ENCODE data around the gene STRIP1.

STRIP1 gene

GRCh38 chr1:109996476-109996875, 37.9 kb upstream of the STRIP1 start:
- no peaks in the 10 kb centered on the region for H3K9me3 Mint-ChIP-seq
- H3K4me1 Mint-ChIP-seq = peaks cover 27% of the 10 kb centered on the region
- no peak overlapping the region for H3K27ac Mint-ChIP-seq
- no peak overlapping the region for H3K4me3 Mint-ChIP-seq
- peaks cover 18% of the 10 kb centered on the region for H3K36me3 Mint-ChIP-seq (ENCODE audit: low read depth)
- TF ChIP-seq, protein P1, sequence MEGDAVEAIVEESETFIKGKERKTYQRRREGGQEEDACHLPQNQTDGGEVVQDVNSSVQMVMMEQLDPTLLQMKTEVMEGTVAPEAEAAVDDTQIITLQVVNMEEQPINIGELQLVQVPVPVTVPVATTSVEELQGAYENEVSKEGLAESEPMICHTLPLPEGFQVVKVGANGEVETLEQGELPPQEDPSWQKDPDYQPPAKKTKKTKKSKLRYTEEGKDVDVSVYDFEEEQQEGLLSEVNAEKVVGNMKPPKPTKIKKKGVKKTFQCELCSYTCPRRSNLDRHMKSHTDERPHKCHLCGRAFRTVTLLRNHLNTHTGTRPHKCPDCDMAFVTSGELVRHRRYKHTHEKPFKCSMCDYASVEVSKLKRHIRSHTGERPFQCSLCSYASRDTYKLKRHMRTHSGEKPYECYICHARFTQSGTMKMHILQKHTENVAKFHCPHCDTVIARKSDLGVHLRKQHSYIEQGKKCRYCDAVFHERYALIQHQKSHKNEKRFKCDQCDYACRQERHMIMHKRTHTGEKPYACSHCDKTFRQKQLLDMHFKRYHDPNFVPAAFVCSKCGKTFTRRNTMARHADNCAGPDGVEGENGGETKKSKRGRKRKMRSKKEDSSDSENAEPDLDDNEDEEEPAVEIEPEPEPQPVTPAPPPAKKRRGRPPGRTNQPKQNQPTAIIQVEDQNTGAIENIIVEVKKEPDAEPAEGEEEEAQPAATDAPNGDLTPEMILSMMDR (IDR thresholded peaks at IDR 0.05; ENCODE audit: unreplicated experiment in 3 of 3) = no peak
- no peaks in the 10 kb centered on the region for H3K27me3 Mint-ChIP-seq (ENCODE audit: low read depth)

- TF ChIP-seq, protein P1 (IDR thresholded peaks at IDR 0.05; ENCODE audit: unreplicated experiment in 3 of 3) = no peak
- no peak overlapping the region for H3K4me3 Mint-ChIP-seq
Measured at GRCh38 chr1:109997204-109997866, 37.1 kb upstream of the STRIP1 start.

GRCh38 chr1:109997867-109998229, 36.6 kb upstream of the STRIP1 start:
- Mint-ChIP-seq H3K27me3 (ENCODE audit: low read depth) (no peaks in the 10 kb centered on the region), H3K27ac (peak overlapping the region; percentile 4 to 82 (median 8)), H3K9me3 (no peaks in the 10 kb centered on the region), H3K4me1 (peaks cover 33% of the 10 kb centered on the region), H3K36me3 (ENCODE audit: low read depth) (peaks cover 16% of the 10 kb centered on the region), H3K4me3 (no peak overlapping the region)
- TF ChIP-seq, protein P1 (IDR thresholded peaks at IDR 0.05; ENCODE audit: unreplicated experiment in 3 of 3) = no peak

More at GRCh38 chr1:109997204-109997866, 37.1 kb upstream of the STRIP1 start:
- H3K9me3 Mint-ChIP-seq = no peaks in the 10 kb centered on the region
- peaks cover 28% of the 10 kb centered on the region for H3K4me1 Mint-ChIP-seq
- H3K27me3 Mint-ChIP-seq (ENCODE audit: low read depth) = no peaks in the 10 kb centered on the region
- peak overlapping the region; percentile 8 to 82 (median 21) for H3K27ac Mint-ChIP-seq
- peaks cover 16% of the 10 kb centered on the region for H3K36me3 Mint-ChIP-seq (ENCODE audit: low read depth)

GRCh38 chr1:110002695-110003094, 31.7 kb upstream of the STRIP1 start:
- H3K4me3 Mint-ChIP-seq = no peak overlapping the region
- no peaks in the 10 kb centered on the region for H3K9me3 Mint-ChIP-seq
- H3K36me3 Mint-ChIP-seq (ENCODE audit: low read depth) = no peaks in the 10 kb centered on the region
- peak overlapping the region; percentile 91 to 95 (median 95) for H3K27ac Mint-ChIP-seq
- H3K4me1 Mint-ChIP-seq = peaks cover 58% of the 10 kb centered on the region
- TF ChIP-seq, protein P1 (IDR thresholded peaks at IDR 0.05; ENCODE audit: unreplicated experiment in 3 of 3) = no peak
- H3K27me3 Mint-ChIP-seq (ENCODE audit: low read depth) = no peaks in the 10 kb centered on the region

DNA sequence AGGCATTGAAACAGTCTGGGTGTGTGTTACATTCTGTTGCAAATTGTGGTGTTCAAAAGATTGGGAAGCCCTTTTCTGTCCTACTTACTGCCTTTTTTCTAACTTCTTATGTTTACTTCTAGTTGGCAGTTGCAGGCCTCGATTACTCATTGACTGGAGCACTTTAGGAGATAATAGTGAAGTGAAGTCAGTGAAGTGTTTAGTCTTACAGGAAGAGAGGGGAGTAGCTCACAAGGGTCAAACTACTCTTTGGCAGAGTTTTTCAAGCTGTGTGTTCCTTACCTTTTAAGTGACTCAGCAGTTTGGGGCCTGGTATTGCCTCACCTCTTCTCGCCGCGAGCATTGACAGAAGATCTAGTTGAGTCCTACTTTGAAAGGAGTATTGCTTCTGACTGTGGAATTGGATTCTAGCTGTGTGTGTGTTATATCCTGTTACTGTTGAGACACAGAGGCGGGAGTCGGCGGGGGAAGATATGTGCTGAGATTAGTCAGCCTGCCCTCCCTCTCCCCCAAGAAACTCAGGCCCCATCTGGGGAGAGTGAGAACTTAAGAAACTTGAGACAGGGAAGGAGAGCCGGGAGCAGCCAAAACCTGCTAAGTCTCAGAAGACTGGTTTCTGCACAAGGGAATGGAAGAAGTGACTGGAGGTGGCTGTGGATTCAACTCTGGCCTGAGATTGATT, 30.5 kb upstream of the STRIP1 start:
- Mint-ChIP-seq H3K27ac (peak overlapping the region; percentile 91 to 95 (median 95)), H3K4me1 (peaks cover 57% of the 10 kb centered on the region), H3K27me3 (ENCODE audit: low read depth) (no peaks in the 10 kb centered on the region), H3K9me3 (no peaks in the 10 kb centered on the region), H3K4me3 (peak overlapping the region; percentile 39 to 68 (median 43)), H3K36me3 (ENCODE audit: low read depth) (peaks cover 3% of the 10 kb centered on the region)
- TF ChIP-seq, protein P1 (IDR thresholded peaks at IDR 0.05; ENCODE audit: unreplicated experiment in 3 of 3) = no peak
